Purkinje cell (primary cell): ENCODE measurements around the gene TCF19. TPM values are rescaled to one million over a fixed set of nuclear protein-coding genes. Genes with fewer than 3 reads are reported as not detected.

Source experiments
- polyA plus RNA-seq: library from polyadenylated mRNA; unstranded; fragments of >200 nt; fragmentation: Nextera tagmentation; gene quantifications from 2 replicates; pipeline ENCODE4 v1.2.1, GENCODE V29; 2014

The TCF19 gene, protein sequence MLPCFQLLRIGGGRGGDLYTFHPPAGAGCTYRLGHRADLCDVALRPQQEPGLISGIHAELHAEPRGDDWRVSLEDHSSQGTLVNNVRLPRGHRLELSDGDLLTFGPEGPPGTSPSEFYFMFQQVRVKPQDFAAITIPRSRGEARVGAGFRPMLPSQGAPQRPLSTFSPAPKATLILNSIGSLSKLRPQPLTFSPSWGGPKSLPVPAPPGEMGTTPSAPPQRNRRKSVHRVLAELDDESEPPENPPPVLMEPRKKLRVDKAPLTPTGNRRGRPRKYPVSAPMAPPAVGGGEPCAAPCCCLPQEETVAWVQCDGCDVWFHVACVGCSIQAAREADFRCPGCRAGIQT
- 0.15 and 0.32 TPM in 2 replicates for polyA plus RNA-seq

DNA sequence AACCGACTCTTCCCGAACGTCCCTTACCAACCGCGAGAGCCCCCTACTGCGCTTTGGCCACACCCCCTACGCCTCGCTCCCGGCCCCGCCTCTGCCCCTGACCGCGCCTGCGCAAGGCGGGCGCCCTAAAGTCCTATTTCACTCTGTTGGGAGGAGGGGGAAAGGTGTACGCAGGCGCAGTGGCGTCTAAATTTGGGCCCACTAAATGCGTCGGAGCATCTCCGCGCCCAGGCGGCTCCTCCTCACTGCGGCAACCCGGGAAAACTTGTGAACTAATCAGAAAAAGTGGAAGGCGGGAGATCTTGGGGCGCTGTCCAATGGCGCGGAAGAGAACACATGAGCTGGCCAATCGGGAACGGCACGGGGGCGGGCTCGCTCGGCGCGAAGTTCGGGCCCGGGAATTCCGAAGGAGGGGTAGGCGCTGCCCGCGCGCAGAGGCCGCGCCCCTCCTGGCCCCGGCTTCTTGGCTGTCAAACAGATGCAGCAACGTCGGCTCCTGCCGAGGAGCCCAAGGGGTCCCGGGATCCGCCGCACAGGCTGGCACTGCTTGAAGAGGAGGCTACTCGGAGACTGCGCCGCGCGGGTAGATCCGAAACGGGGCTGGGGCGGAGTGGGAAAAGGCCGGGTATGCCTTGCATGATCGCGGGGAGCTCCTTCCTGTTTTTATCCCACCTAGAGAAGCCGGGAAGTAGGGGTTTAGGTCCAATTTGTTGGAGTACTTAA is at the start of gene TCF19:
Gene TCF19 (plus strand): TSS at position 450 of the 723 bp plus-strand sequence. CDS start 881 bp downstream, outside the sequence.

DNA sequence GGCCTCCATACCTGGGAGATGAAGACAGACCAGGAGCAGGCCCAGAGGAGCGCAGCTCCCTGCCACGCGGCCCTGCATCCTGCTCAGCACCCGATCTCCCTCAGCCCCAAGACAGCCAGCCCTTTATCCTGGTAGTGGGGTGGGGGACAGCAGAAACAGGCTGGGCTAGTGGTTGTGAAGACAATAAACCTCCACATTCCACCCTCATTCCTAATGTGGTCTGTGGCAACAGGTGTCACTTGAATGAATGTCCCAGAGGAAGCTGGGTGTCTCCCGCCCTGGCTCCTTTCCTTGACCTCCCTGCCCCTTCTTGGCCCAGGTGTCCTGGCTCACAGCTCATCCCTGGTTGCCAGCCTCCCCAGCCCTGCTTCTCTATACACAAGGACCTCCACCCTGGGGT is 45.9 kb upstream of the TCF19 start, which contains the start of gene C6orf15:
Gene C6orf15 (minus strand): TSS at position 98 of the 400 bp plus-strand sequence. CDS start 20 bp downstream, at position 78.

DNA sequence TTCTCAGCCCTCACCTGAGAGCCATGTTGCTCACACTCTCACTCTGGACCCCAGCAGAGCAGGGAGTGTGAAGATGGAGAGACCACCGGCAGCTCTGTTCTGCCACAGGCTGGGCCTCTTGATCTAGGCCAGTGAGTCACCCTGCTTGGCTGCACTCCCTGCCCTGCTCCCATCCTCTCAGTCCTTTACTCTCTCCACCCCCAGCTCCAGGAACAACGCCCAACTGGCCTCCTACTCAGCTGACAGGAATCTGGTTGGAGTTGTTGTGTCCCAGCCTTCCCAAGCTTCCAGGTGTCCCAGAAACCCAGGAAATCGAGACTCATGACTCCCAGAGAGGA is 43.9 kb upstream of the TCF19 start, which contains the start of gene PSORS1C1:
Gene PSORS1C1 (plus strand): TSS at position 260 of the 338 bp plus-strand sequence. CDS start 14,833 bp downstream, outside the sequence.

DNA sequence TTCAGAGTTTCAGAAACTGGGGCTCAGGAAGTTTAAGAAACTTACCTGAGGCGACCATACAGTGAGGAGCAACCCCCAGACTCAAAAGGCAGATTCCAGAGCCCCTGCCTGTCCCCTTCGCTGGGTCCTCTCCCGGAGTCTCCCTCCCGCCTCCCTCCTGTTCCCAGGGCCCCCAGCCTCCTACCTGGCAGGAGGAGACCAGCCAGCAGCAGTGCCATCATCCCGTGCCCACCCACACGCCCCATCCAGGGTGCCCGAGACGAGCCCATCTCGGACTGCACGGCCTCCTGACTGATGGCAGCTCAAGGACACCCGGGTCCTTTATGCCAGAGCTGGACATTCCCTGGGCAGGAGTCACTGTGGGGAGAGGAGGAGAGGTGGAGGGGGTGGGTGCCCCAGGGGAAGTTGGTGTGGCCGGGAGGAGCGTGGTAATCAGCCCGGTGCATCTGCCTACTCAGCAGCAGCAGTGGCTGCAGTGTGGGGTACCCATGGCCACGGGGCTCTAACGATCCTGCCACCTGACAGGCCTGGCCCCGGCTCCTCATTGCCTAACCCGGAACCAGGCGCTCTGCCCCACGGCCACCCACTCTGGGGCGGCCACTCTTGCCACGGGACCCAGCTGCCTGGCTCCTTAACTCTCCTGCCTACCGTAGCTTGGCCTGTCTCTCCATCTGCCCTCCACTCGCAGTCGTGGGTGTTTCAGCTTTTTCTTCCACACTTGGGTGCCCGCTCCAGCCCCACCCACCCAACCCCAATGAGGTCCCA is 38.1 kb upstream of the TCF19 start, which contains the start of gene CDSN:
Gene CDSN (minus strand): TSS at position 296 of the 765 bp plus-strand sequence. CDS start 27 bp downstream, at position 269.

DNA sequence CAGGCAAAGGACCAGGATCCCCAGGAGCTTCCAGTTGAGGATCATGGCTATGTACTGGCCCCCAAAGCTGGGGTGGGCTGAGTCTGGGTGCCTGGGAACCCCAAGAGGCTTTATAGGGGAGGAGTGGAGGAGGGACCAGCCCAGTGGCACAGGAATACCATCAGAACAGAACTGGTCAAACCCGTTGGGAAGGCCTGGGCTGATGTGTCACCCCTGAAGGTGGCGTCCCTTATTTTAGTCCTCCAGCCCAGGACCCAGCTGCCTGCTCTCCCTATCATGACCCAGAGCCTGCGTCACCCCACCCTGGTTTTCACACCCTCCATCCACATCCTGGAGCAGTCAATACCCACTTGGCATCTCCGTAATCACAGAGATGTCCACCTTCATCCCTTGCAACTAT is 19.4 kb upstream of the TCF19 start, which contains the start of gene PSORS1C2:
Gene PSORS1C2 (minus strand): TSS at position 85 of the 400 bp plus-strand sequence. CDS start 40 bp downstream, at position 45.

DNA sequence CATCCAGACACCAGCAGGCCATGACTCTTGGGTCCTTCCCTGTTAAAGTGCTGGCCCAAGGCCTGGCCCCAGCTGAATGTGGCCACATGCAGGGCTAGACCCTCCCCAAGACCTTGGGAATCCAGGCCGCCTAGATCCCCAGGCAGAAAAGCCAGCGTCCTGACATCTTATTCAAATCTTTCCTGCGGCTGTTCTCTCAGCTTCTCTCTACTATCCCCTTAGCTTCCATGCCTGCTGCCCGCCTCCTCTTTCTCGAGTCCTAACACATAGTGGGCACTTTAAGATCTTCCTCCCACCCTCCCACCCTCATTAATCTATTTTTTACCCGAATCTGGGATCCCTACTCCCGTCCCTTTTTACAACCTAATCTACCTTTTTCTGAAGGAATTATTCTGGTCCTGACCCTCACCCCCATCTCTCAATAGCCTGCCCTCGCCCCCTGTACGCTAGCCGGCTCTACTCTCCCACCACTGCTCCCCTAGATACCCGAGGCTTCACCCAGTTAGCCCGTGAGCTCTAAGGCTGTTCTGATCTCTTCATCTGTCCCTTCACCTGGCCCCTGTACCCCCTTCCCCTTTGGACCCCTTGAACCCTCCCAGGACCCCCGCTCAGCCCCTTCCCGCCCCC is 763 bp upstream of the TCF19 start, which contains the start of gene CCHCR1:
Gene CCHCR1 (minus strand): TSS at position 290 of the 627 bp plus-strand sequence. CDS start 202 bp downstream, at position 88.

DNA sequence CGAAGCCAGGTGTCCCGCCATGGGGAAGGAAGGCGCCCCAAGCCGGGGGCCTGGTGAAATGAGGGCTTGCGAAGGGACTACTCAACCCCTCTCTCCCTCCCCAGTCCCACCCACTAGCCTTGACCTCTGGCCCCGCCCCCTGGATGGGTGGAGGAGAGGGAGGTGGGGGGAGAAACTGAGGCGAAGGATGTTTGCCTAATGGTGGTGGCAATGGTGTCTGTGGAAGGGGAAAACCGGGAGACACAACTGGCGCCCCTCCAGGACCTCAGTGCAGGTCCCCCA is 12.2 kb downstream of the TCF19 start, which contains the start of gene POU5F1:
Gene POU5F1 (minus strand): TSS at position 83 of the 282 bp plus-strand sequence. CDS start 62 bp downstream, at position 21.

Other genes starting within 250 kb of the TCF19 start
- 1.0 and 1.6 TPM in 2 replicates for gene VARS2, start 244.4 kb upstream of the TCF19 start, polyA plus RNA-seq
- gene SFTA2, start 226.4 kb upstream of the TCF19 start, polyA plus RNA-seq, result not detected in 2 replicates
- not detected in 2 replicates for gene MUCL3, start 217.6 kb upstream of the TCF19 start, polyA plus RNA-seq
- gene MUC21, start 174.9 kb upstream of the TCF19 start, polyA plus RNA-seq, result not detected in 2 replicates
- not detected in 2 replicates for gene MUC22, start 148.1 kb upstream of the TCF19 start, polyA plus RNA-seq
- gene C6orf15, start 46.0 kb upstream of the TCF19 start, polyA plus RNA-seq, result not detected in 2 replicates
- 3.5 TPM in 1 of 2 replicates, not detected in the other for gene PSORS1C1, start 43.8 kb upstream of the TCF19 start, polyA plus RNA-seq
- not detected in 2 replicates for gene CDSN, start 38.1 kb upstream of the TCF19 start, polyA plus RNA-seq
- not detected in 2 replicates for gene PSORS1C2, start 19.5 kb upstream of the TCF19 start, polyA plus RNA-seq
- 0.52 and 1.4 TPM in 2 replicates for gene CCHCR1, start 787 bp upstream of the TCF19 start, polyA plus RNA-seq
- gene POU5F1, start 12.1 kb downstream of the TCF19 start, polyA plus RNA-seq, result not detected in 2 replicates
- gene HLA-C, start 113.5 kb downstream of the TCF19 start, polyA plus RNA-seq, result 10.6 and 18.4 TPM in 2 replicates
- gene HLA-B, start 198.6 kb downstream of the TCF19 start, polyA plus RNA-seq, result 164 and 256 TPM in 2 replicates
- 0.32 TPM in 1 of 2 replicates, not detected in the other for gene MICA, start 245.0 kb downstream of the TCF19 start, polyA plus RNA-seq